DMS153 (cell line): Measurements from ENCODE around the gene DGCR8.
A peak's percentile ranks its signal among the peaks of the same experiment; 100 is the strongest.

Experiments used
- DNase-seq: peaks from one replicate; lab custom pipeline; 2025; lab: John Stamatoyannopoulos, UW

DGCR8 gene

DNA sequence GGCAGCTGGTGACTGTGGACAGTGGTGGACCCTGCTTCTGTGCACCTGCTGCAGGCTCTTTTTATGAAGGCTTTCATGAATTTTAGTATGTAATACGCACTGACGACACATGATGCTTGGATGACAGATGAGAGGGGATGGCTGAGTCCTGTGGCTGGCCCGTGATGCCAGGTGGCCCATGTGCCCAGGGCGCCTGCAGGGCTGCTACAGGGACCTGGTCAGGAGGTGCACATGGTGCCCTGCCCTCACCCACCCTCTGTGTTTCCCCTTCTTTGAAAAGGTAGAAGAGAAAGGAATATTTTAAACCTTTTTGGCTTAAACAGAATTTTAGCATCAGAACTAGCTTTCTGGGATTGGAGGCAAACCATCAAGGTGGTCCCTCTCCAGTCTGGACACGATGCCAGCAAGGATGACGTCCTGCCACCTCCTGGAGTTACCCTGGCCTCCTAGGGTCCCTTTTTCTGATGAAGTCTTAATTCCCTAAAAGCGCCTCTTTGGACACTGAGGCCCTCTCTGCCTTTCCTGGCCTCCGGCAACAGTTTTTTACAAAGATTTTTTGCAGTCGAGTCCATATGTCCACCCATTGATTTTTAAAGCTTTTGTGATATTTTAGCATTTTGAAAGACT is 30.4 kb downstream of the DGCR8 start:
- DNase-seq = no peak

DNA sequence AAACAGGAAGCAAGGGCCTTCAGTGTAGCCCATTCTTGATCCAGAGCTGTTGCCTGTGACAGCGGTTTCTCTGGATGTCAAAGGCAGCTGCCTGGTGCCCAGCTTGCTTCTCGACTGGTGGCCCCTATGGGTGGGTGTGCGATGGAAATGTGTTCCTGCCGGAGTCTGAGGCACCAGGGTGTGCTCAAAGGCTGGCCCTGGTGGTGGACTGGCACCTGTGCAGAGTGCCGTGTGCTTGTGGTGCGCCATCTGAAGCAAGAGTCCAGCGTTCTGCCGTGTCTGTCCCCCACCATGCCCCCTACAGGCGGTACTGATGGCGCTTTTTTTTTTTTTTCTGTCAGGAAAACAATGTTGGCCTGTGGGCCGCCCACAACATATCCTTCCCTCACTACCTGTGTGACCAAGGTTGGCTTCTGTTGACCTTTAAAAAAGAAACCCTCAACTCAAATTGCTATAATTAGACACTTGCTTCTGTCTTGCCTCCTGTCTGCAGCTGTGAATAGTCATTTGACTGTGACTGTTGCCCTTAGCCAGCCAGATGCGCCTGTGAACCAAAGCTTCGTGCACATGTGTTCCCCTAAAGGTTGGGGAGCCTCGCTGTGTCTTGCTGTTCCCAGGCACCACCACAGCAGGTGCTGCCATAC is 31.1 kb downstream of the DGCR8 start:
- DNase-seq = no peak

- DNase-seq = no peak
These were observed 31.9 kb downstream of the DGCR8 start for GRCh38 chr22:20111689-20112622.

- no peak for DNase-seq
These were observed 32.8 kb downstream of the DGCR8 start for GRCh38 chr22:20112623-20113511.

DNA sequence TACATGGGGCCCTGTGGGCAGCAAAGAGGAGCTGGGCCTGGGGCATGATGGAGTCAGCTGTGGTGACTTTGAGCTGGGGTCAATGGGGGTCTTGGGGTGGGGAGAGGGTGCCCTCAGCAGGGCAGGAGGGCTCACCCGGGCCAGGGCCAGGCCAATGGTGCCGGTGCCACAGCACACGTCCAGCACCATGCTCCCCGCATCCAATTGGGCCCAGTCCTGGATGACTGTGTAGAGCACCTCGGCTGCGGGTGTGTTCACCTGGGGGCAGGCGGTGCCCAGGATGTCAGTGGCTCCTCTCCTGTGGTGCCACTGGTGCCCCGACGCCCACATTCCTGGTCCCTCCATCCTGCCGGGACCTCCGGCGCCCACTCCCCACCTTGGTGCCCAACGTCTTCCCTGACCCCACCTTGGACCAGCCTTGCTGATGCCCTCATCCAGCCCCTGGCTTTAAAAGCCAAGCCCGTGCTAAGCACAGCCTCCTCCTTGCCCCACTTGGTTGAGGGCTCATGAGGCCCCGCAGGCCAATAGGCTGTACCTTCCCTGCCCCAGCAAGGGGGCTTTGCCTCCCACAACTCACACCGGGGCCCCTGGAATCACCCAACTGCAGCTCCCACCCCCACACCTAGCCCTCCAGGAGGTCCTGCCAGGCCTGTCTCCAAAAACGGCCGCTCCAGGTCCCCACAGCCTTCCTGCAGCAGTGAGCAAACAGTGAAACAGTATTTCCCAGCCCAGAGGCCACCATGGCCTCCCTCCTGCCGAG is 33.7 kb downstream of the DGCR8 start:
- DNase-seq = no peak

DNA sequence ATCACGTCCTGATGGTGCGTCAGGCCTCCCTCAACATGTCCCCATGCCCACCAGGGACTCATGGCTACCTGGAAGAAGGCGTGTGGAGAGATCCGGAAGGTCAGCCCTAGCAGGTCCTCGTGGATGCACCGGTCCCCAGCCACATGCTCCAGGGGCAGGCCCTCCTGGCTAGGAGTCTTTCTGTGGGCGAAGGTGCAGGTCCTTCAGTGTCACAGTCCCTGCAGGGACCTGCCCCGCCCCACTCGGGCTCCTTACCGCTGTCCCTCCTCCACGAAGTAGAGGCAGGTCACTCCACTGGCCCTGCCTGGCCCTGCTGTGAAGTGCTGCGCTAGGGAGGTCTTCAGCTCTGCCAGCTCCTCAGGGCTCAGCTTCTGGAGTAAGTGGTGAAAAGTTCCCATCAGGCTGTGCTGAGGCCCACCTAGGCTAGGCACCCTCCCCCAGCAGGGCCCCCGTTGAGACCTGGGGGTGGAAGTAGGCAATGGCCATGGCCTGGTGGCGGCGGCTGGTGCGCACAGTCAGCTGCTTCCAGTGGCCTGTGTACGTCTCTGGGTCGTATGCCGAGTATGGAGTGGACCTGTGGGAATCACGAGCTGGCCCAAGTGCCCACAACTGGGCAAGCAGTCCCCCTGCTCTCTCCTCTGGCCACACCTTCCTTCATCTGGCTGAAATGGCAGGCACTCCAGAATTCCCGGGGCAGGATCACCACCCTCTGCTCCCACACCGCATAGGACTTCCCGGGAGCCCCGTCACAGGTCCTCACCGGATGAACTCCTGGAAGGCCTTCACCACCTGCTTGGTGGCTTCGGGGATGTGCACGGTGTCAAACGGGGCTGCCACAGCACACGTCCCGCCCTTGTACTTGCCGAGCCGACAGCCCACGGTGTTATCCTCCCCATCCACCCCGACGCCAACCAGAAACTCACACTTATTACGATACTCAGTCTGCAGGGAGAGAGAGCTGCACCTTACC is 34.8 kb downstream of the DGCR8 start:
- no peak for DNase-seq

- no peak for DNase-seq
These were observed 35.8 kb downstream of the DGCR8 start, which contains the start of gene RANBP1 for GRCh38 chr22:20115691-20116375. RANBP1 (plus strand) TSS chr22:20116104; CDS start chr22:20116185, 81 bp downstream.

GRCh38 chr22:20116376-20116950 is 36.4 kb downstream of the DGCR8 start:
- no peak for DNase-seq

DNA sequence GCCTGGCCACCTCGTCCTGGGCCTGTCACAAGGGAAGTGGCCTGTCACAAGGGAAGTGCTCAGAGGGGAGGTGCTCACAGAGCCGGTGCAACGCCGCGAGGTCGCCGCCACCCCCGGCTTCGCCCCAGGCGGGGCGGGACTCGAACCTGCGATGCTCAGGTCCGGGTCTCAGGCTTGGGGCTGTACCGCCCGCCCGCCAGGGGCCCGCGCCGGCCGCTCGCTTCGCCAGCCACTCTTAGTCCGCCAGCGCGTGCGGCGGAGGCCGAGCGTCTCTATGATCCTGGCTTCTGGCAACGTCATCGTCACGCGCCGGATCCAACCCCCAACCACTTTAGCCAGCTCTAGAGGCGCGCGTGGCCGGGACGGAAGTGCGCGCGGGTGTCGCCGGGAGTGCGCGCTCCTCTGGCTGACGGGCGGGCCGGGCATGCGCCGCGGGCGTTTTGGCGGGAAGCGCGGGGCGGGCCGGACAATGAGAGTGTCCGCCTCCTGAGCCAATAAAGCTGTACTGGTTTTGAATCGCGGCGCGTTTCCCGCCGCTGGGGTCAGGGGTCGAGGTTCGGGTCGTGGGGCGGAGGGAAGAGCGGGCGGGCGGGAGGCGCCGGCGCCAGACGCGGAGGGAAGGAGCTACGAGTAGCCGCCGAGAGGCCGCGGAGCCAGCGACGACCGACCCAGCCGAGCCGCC is 37.1 kb downstream of the DGCR8 start, which contains the start of gene TRMT2A:
TSS of gene TRMT2A (minus strand) at position 276 of the 682 bp plus-strand sequence. CDS start 320 bp downstream, outside the sequence.
- DNase-seq = peak; percentile 96

- no peak for DNase-seq
These were observed 37.7 kb downstream of the DGCR8 start for GRCh38 chr22:20117633-20118299.

DNA sequence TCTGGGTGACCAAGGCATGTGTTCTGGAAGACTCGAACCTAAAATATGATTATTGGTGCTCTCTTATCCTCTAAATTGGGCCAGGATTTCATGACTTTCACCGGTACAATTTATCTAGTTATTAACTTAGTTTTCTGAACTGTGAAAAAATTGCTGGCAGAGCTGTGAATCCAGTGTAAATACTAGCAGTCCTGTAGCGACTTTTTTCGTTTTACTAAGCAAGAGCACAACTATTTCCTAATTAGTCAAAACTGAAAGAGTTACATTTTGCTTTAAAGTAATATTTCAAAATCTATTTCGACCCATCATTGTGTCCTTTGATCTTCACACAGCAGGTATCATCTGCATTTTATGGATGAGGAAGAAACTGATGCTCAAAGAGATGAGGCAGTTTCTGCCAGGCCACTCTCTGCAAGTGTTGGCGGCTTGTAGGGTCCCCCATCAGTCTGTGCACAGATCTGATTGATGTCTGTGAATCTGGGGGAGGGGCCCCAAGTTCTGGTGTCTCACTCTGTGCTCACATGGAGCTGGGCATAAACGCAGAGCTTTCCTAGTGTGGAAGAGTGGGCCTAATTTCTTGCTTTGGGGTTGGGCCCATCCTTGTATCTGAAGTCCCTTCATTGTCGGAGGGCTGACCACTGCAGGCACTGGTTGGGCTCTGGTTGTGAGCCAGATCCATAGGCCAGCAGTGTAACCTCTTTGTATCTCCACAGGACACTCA is 38.4 kb downstream of the DGCR8 start:
- DNase-seq = no peak

DNA sequence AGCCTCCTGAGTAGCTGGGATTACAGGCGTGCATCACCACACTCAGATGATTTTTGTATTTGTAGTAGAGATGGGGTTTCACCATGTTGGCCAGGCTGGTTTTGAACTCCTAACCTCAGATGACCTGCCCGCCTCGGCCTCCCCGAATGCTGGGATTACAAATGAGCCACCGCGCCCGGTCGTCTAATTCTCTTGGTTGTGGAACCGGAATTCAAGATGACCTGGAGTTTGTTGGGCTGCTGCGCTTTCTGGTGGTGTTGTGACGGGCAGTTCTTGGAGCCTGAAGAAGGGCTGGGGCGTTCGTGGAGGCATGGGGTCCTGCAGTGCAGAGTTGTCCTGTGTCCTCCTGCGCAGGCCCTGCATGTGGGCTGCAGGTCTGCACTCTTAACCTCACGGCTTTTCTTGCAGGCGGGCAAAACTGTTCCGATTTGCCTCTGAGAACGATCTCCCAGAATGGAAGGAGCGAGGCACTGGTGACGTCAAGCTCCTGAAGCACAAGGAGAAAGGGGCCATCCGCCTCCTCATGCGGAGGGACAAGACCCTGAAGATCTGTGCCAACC is 41.9 kb downstream of the DGCR8 start:
- no peak for DNase-seq

- no peak for DNase-seq
These were observed 43.5 kb downstream of the DGCR8 start for GRCh38 chr22:20123366-20124082.

DNA sequence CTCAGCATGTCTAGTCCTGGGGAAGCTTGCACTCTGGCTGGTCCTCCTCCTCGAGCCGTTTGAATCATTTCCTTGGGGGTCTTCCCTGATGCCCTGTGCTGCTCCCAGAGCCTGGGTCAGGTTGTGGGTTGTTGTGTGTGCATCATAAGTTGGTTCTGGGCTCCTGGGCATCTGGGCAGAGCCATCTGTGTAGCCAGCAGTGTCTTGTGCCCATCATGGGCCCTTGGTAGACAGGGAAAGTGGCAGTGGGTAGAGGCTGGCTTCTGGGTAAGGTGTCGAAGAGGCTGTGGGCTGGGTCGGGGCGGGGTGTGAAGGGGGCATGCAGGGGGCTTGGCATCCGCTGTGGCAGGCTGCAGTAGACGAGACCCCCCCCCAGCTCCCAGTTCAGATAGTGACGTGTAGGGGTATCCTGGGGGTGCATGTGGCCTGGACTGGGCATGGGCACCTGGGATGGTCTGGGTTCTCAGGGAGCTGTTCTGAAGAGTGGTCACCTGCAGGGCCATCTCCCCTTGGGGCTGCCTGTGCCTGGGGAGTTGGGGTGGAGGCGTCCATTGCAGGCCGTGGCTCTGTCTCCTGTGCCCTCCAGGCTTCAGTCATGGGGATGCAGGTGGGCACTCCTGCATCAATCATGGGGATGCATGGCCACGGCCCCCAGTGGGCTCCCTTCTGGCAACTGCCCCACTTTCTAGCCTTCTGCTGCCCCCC is 44.2 kb downstream of the DGCR8 start:
- no peak for DNase-seq
